ENCODE results near the gene ANKRD27. TPM values are rescaled to one million over a fixed set of nuclear protein-coding genes. Genes with fewer than 3 reads are reported as not detected.

The ANKRD27 gene
- total RNA-seq, 1 donor from 2014 or later: 20.8 TPM

GRCh38 chr19:32555786-32556185 is 119.2 kb downstream of the ANKRD27 start:
- Mint-ChIP-seq H3K36me3 (ENCODE audit: low read depth, unreplicated experiment) (no peaks in the 10 kb centered on the region), H3K4me1 (ENCODE audit: low read depth, unreplicated experiment) (no peaks in the 10 kb centered on the region), H3K9me3 (ENCODE audit: unreplicated experiment) (no peaks in the 10 kb centered on the region), H3K27me3 (ENCODE audit: low read depth, unreplicated experiment) (no peaks in the 10 kb centered on the region), H3K27ac (ENCODE audit: unreplicated experiment) (no peak overlapping the region), H3K4me3 (ENCODE audit: unreplicated experiment) (no peak overlapping the region)
- Histone ChIP-seq H3K36me3 (ENCODE audit: insufficient read depth, low read length) (no peaks in the 10 kb centered on the region), H3K27me3 (ENCODE audit: insufficient read depth, low read length) (peaks cover 3% of the 10 kb centered on the region), H3K27ac (ENCODE audit: low read depth, low read length) (no peak overlapping the region), H3K79me2 (ENCODE audit: insufficient read depth, low read length) (no peaks in the 10 kb centered on the region), H3K9me3 (ENCODE audit: insufficient read depth, low read depth, low read length) (no peaks in the 10 kb centered on the region), H2AFZ (ENCODE audit: low read depth, low read length) (no peak overlapping the region), H3K4me1 (ENCODE audit: insufficient read depth, low read length) (no peaks in the 10 kb centered on the region), H3K9ac (ENCODE audit: low read length) (no peak overlapping the region), H4K20me1 (ENCODE audit: insufficient read depth, low read length) (no peaks in the 10 kb centered on the region), H3K4me3 (ENCODE audit: insufficient read depth, low read depth, low read length) (no peak overlapping the region), H3K4me2 (ENCODE audit: low read length) (no peak overlapping the region)
- no peak for FAIRE-seq
- TF ChIP-seq EZH2 (IDR thresholded peaks at IDR 0.05; ENCODE audit: insufficient read depth, low read length) (no peak), CTCF (IDR thresholded peaks at IDR 0.05; ENCODE audit: insufficient read depth, low read depth, low read length) (no peak)
- no peak for DNase-seq (ENCODE audit: low read depth)

- no peak for TF ChIP-seq EZH2 (IDR thresholded peaks at IDR 0.05; ENCODE audit: insufficient read depth, low read length)
- no peak for TF ChIP-seq CTCF (IDR thresholded peaks at IDR 0.05; ENCODE audit: insufficient read depth, low read depth, low read length)
- no peaks in the 10 kb centered on the region for H3K9me3 Mint-ChIP-seq (ENCODE audit: unreplicated experiment)
- DNase-seq (ENCODE audit: low read depth) (no peak), FAIRE-seq (no peak)
- no peaks in the 10 kb centered on the region for H3K36me3 ChIP-seq (ENCODE audit: insufficient read depth, low read length)
- no peaks in the 10 kb centered on the region for H3K4me1 Mint-ChIP-seq (ENCODE audit: low read depth, unreplicated experiment)
- H3K27me3 Mint-ChIP-seq (ENCODE audit: low read depth, unreplicated experiment): peaks cover 4% of the 10 kb centered on the region
- no peak overlapping the region for H3K9ac ChIP-seq (ENCODE audit: low read length)
- no peak overlapping the region for H3K4me2 ChIP-seq (ENCODE audit: low read length)
- H3K27ac ChIP-seq (ENCODE audit: low read depth, low read length): no peak overlapping the region
- no peak overlapping the region for H3K27ac Mint-ChIP-seq (ENCODE audit: unreplicated experiment)
- H4K20me1 ChIP-seq (ENCODE audit: insufficient read depth, low read length): no peaks in the 10 kb centered on the region
- H3K27me3 ChIP-seq (ENCODE audit: insufficient read depth, low read length): no peaks in the 10 kb centered on the region
- no peaks in the 10 kb centered on the region for H3K36me3 Mint-ChIP-seq (ENCODE audit: low read depth, unreplicated experiment)
- H3K9me3 ChIP-seq (ENCODE audit: insufficient read depth, low read depth, low read length): no peaks in the 10 kb centered on the region
- H3K4me3 Mint-ChIP-seq (ENCODE audit: unreplicated experiment): no peak overlapping the region
- no peaks in the 10 kb centered on the region for H3K4me1 ChIP-seq (ENCODE audit: insufficient read depth, low read length)
- no peak overlapping the region for H3K4me3 ChIP-seq (ENCODE audit: insufficient read depth, low read depth, low read length)
- no peak overlapping the region for H2AFZ ChIP-seq (ENCODE audit: low read depth, low read length)
- H3K79me2 ChIP-seq (ENCODE audit: insufficient read depth, low read length): no peaks in the 10 kb centered on the region
Observed at GRCh38 chr19:32550666-32551065, 124.3 kb downstream of the ANKRD27 start.

Other genes with a start within 250 kb of the ANKRD27 start
- gene PDCD5, start 94.0 kb downstream of the ANKRD27 start, total RNA-seq: 120 and 127 TPM in 2 replicates
- gene RGS9BP, start 668 bp upstream of the ANKRD27 start, total RNA-seq: 0.18 and 0.19 TPM in 2 replicates
- 3.3 and 4.0 TPM in 2 replicates for gene NUDT19, start 16.6 kb upstream of the ANKRD27 start, total RNA-seq
- not detected in 2 replicates for gene TDRD12, start 44.6 kb upstream of the ANKRD27 start, total RNA-seq
- gene SLC7A9, start 194.6 kb upstream of the ANKRD27 start, total RNA-seq: 0.17 and 0.45 TPM in 2 replicates

Measured in astrocyte (in vitro differentiated cells and primary cell).